Measurements from ENCODE around the gene HPSE2. TPM values are rescaled to one million over a fixed set of nuclear protein-coding genes. Genes with fewer than 3 reads are reported as not detected.

The HPSE2 gene
- total and polyA plus RNA-seq, 2 of the 13 experiments (the other 11 are each of a cell fraction or from before 2014, with no cell fraction given): 0.01 TPM; not detected in 1

DNA sequence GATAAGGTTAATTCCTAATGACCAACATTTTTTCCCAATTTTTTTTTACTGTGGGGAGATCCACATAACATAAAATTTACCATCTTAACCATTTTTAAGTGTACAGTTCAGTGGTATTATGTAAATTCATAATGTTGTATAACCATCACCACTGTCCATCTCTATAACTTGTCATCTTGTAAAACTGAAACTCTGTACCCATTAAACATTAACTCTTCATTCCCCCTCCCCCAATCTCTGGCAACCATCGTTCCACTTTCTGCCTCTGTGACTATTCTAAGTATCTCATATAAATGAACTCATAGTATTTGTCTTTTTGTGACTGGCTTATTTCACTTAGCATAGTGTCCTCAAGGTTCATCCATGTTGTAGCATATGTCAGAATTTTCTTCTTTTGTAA lies 742.9 kb downstream of the HPSE2 start:
- intact Hi-C loops (cut with micrococcal nuclease; ENCODE audit: unreplicated experiment) (no loop called here), in situ Hi-C loops (cut with HindIII; ENCODE audit: extremely low pct_ligation_motif_present, low pct_unique_long_range_greater_than_20kb) (no loop called here)
- WGBS (ENCODE audit: low lambda C conversion rate): 0% methylated on average over 1 of the region's 1 CpG
- BruUV-seq (replicated peaks): no TSS peak
- FAIRE-seq (no peak), ATAC-seq (no peak), DNase-seq (ENCODE audit: low spot score) (no peak)
- TF ChIP-seq ZNF839 (CRISPR knock-in tag; IDR thresholded peaks at IDR 0.05; ENCODE audit: borderline replicate concordance) (no peak), REPIN1 (CRISPR knock-in tag; IDR thresholded peaks at IDR 0.05; ENCODE audit: borderline replicate concordance, low read depth) (no peak), RBM39 (IDR thresholded peaks at IDR 0.05; ENCODE audit: low read depth, low read length, poor library complexity, severe bottlenecking) (no peak), GABPA (IDR thresholded peaks at IDR 0.05; ENCODE audit: low read depth, low read length) (no peak), GABPA (CRISPR knock-in tag; IDR thresholded peaks at IDR 0.05; ENCODE audit: low read depth) (no peak), CEBPB (IDR thresholded peaks at IDR 0.05; ENCODE audit: borderline replicate concordance, low read depth, low read length) (no peak), PAWR (CRISPR knock-in tag; IDR thresholded peaks at IDR 0.05; ENCODE audit: borderline replicate concordance) (no peak), ZNF12 (CRISPR knock-in tag; IDR thresholded peaks at IDR 0.05) (no peak), ZNF326 (CRISPR knock-in tag; IDR thresholded peaks at IDR 0.05; ENCODE audit: borderline replicate concordance) (no peak)
- no peak overlapping the region for H3K9ac ChIP-seq (ENCODE audit: insufficient read depth, low read depth, low read length)
- no peak overlapping the region for H3K4me2 ChIP-seq (ENCODE audit: low read depth, low read length)
- no peaks in the 10 kb centered on the region for H3K36me3 ChIP-seq (replicated peaks in 1 of 2; ENCODE audit: control insufficient read depth in 1 of 2, insufficient read depth in 2 of 2, low read length in 2 of 2)
- H3K4me3 ChIP-seq (replicated peaks in 1 of 3; ENCODE audit: insufficient read depth in 1 of 3, low read depth in 2 of 3, low read length in 3 of 3): no peak overlapping the region
- no peaks in the 10 kb centered on the region for H4K20me1 ChIP-seq (ENCODE audit: insufficient read depth, low read length)
- CTCF ChIA-PET (ENCODE audit: low intra/inter-chr PET ratio, low total read pairs): no interaction called here
- H3K9me3 ChIP-seq (ENCODE audit: low read length): peaks cover 7% of the 10 kb centered on the region; the same call in 1 of the 2 replicates
- no peaks in the 10 kb centered on the region for H3K27me3 ChIP-seq (ENCODE audit: control insufficient read depth in 1 of 2, insufficient read depth in 2 of 2, low read length in 2 of 2)
- no peak overlapping the region for H3K27ac ChIP-seq (ENCODE audit: extremely low read length, insufficient read depth, low read length)
- H3K4me1 ChIP-seq (ENCODE audit: insufficient read depth, low read length): peaks cover 31% of the 10 kb centered on the region
- no peak overlapping the region for H2AFZ ChIP-seq (ENCODE audit: low read length)
- POLR2A ChIA-PET: no interaction called here
- H3K79me2 ChIP-seq (ENCODE audit: insufficient read depth, low read length): no peaks in the 10 kb centered on the region
